Vagina (tissue), 2 donors: Measurements from ENCODE around the gene ARPC2. TPM values are rescaled to one million over a fixed set of nuclear protein-coding genes. Genes with fewer than 3 reads are reported as not detected.

Experiments used
- DNase-seq, 2 donors: peaks; one replicate each; pipeline ENCODE4 v3.0.0-alpha.2; 2017; ENCODE audit errors: extremely low spot score in 2 of 2
- H3K27ac ChIP-seq: fragments of 200-600 bp; sonication (generic); one replicate; pipeline ENCODE4 v1.5.1; 2019
- H3K27me3 ChIP-seq: fragments of 200-600 bp; sonication (generic); one replicate; pipeline ENCODE4 v1.5.1; 2019
- H3K36me3 ChIP-seq, 2 donors: fragments of 200-600 bp; sonication (generic); one replicate each; pipeline ENCODE4 v1.5.1; 2017 to 2019
- H3K4me1 ChIP-seq: fragments of 200-600 bp; sonication (generic); one replicate; pipeline ENCODE4 v1.5.1; 2019
- H3K4me3 ChIP-seq, 2 donors: fragments of 200-600 bp; sonication (generic); 1 replicate in 1 of 2; 2 replicates in 1 of 2; pipeline ENCODE4 v1.5.1; 2016 to 2019
- H3K9me3 ChIP-seq: fragments of 200-600 bp; sonication (generic); one replicate; pipeline ENCODE4 v1.5.1; 2019
- POLR2A ChIP-seq, 2 donors: fragments of 450-650 bp; IDR thresholded peaks; one replicate each; pipeline ENCODE4 v1.6.1; 2017; ENCODE audit warnings: antibody characterized with exemption in 2 of 2, mild to moderate bottlenecking in 2 of 2, moderate library complexity in 2 of 2
- POLR2AphosphoS5 ChIP-seq, 2 donors: sonication (generic); formaldehyde crosslinking; IDR thresholded peaks; one replicate each; pipeline ENCODE4 v1.9.0; 2017; ENCODE audit warnings: antibody characterized with exemption in 2 of 2, mild to moderate bottlenecking in 2 of 2, low read depth in 1 of 2; ENCODE audit not compliant: insufficient read depth in 1 of 2
- intact Hi-C: fragments of 100-400 bp; cut with DNase I; formaldehyde crosslinking; loops from one replicate; pipeline ENCODE4 v1.15.1; 2023
- total RNA-seq: library from RNA; depleted of rRNA; stranded (reverse); fragments of >200 nt; gene quantifications from one replicate; pipeline ENCODE4 v1.2.3, GENCODE V29; 2016
- TF ChIP-seq, protein P1 (sequence below), 3 experiments: fragments of 450-650 bp in 2 of 3; fragments of 200-600 bp in 1 of 3; sonication (generic) in 1 of 3; IDR thresholded peaks; one replicate each; pipeline ENCODE4 v1.5.1; 2017 to 2019; ENCODE audit warnings: antibody characterized with exemption in 3 of 3, mild to moderate bottlenecking in 2 of 3, moderate library complexity in 2 of 3

The ARPC2 gene
- total RNA-seq, 1 donor from 2014 or later, result 284 TPM

DNA sequence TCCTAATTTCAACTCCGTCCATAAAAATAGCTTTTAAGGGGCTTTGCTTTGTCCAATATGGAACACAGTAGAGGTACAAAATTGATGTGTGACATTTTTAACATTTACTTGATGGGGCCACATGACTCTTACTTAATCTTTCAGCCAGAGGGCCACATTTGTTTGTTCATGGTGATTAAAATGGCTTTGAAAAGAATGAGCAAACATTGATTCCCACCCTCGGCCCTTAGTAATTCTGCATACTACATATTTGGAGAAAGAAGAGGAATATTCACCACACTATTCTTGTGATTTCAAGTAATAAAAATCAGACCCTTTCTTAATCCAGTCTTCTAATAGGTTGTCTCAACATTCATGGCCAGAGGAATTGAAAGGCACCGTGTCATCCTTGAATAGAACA lies 17.5 kb downstream of the ARPC2 start:
- peaks cover 0 to 92% of the 10 kb centered on the region in 2 donors for H3K36me3 ChIP-seq

DNA sequence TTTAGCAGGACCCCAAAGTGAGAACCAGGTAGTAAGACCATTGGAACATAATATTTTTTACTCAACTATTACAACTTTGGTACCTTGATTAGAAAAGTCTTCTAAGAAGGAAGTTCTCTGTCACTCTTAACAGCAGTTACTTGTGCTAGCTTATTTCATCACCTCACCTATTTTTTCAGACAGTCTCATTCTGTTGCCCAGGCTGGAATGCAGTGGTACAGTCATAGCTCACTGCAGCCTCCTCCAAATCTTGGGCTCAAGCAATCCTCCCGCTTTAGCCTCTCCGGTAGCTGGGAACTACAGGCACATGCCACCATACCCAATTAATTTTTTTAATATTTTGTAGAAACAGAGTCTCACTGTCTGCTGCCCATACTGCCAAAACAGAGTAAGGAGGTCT lies 18.0 kb downstream of the ARPC2 start:
- Histone ChIP-seq H3K27ac (no peak overlapping the region), H3K27me3 (no peaks in the 10 kb centered on the region), H3K36me3 (peaks cover 0 to 92% of the 10 kb centered on the region in 2 donors), H3K9me3 (no peaks in the 10 kb centered on the region), H3K4me3 (no peak overlapping the region), H3K4me1 (peaks cover 14% of the 10 kb centered on the region)
- TF ChIP-seq POLR2A (IDR thresholded peaks at IDR 0.05) (no peak), POLR2AphosphoS5 (IDR thresholded peaks at IDR 0.05; ENCODE audit: insufficient read depth in 1 of 2, low read depth in 1 of 2) (no peak)
- TF ChIP-seq, protein P1, sequence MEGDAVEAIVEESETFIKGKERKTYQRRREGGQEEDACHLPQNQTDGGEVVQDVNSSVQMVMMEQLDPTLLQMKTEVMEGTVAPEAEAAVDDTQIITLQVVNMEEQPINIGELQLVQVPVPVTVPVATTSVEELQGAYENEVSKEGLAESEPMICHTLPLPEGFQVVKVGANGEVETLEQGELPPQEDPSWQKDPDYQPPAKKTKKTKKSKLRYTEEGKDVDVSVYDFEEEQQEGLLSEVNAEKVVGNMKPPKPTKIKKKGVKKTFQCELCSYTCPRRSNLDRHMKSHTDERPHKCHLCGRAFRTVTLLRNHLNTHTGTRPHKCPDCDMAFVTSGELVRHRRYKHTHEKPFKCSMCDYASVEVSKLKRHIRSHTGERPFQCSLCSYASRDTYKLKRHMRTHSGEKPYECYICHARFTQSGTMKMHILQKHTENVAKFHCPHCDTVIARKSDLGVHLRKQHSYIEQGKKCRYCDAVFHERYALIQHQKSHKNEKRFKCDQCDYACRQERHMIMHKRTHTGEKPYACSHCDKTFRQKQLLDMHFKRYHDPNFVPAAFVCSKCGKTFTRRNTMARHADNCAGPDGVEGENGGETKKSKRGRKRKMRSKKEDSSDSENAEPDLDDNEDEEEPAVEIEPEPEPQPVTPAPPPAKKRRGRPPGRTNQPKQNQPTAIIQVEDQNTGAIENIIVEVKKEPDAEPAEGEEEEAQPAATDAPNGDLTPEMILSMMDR (IDR thresholded peaks at IDR 0.05), result no peak
- no peak for DNase-seq
- intact Hi-C loops, result no loop called here

More for the DNA sequence above, 17.5 kb downstream of the ARPC2 start:
- no peak for DNase-seq
- Histone ChIP-seq H3K27ac (no peak overlapping the region), H3K4me1 (peaks cover 19% of the 10 kb centered on the region), H3K9me3 (no peaks in the 10 kb centered on the region), H3K4me3 (no peak overlapping the region), H3K27me3 (no peaks in the 10 kb centered on the region)
- TF ChIP-seq POLR2A (IDR thresholded peaks at IDR 0.05) (no peak), POLR2AphosphoS5 (IDR thresholded peaks at IDR 0.05; ENCODE audit: insufficient read depth in 1 of 2, low read depth in 1 of 2) (no peak)
- TF ChIP-seq, protein P1 (IDR thresholded peaks at IDR 0.05), result no peak
- intact Hi-C loops, result no loop called here

GRCh38 chr2:218236829-218237228 lies 19.8 kb downstream of the ARPC2 start:
- Histone ChIP-seq H3K9me3 (no peaks in the 10 kb centered on the region), H3K27ac (no peak overlapping the region), H3K27me3 (no peaks in the 10 kb centered on the region), H3K36me3 (peaks cover 0 to 87% of the 10 kb centered on the region in 2 donors), H3K4me1 (peaks cover 3% of the 10 kb centered on the region), H3K4me3 (no peak overlapping the region)
- TF ChIP-seq POLR2A (IDR thresholded peaks at IDR 0.05) (no peak), POLR2AphosphoS5 (IDR thresholded peaks at IDR 0.05; ENCODE audit: insufficient read depth in 1 of 2, low read depth in 1 of 2) (no peak)
- TF ChIP-seq, protein P1 (IDR thresholded peaks at IDR 0.05), result no peak
- DNase-seq, result no peak
- intact Hi-C loops, result no loop called here

DNA sequence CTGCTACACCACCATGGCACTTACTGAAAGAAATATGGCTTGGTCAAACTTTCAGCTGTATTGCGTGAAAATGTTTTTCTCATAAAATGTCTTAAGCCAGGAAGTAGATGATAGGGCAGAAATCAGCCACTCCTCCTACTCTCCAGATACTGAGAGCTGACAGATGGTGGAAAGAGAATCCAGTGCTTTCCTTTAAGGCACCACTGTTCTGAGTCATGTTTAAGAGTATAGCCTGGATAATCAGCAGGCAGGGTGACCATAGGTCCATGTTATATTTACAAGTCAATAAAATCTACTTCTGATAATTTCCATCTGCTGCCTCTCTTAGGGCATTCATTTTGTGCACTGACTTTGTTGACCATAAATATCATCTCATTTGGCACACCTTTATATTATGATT lies 21.9 kb downstream of the ARPC2 start:
- Histone ChIP-seq H3K4me3 (no peak overlapping the region), H3K36me3 (peaks cover 0 to 85% of the 10 kb centered on the region in 2 donors), H3K9me3 (no peaks in the 10 kb centered on the region), H3K4me1 (no peaks in the 10 kb centered on the region), H3K27ac (no peak overlapping the region), H3K27me3 (no peaks in the 10 kb centered on the region)
- intact Hi-C loops, result no loop called here
- TF ChIP-seq, protein P1 (IDR thresholded peaks at IDR 0.05), result no peak
- no peak for TF ChIP-seq POLR2A (IDR thresholded peaks at IDR 0.05)
- no peak for DNase-seq

- no peaks in the 10 kb centered on the region for H3K4me1 ChIP-seq
- intact Hi-C loops, result no loop called here
- H3K27ac ChIP-seq, result no peak overlapping the region
- DNase-seq, result no peak
- H3K4me3 ChIP-seq, result no peak overlapping the region
- no peaks in the 10 kb centered on the region for H3K27me3 ChIP-seq
- H3K36me3 ChIP-seq, result peaks cover 0 to 84% of the 10 kb centered on the region in 2 donors
- no peaks in the 10 kb centered on the region for H3K9me3 ChIP-seq
- TF ChIP-seq, protein P1 (IDR thresholded peaks at IDR 0.05), result no peak
- TF ChIP-seq POLR2AphosphoS5 (IDR thresholded peaks at IDR 0.05; ENCODE audit: insufficient read depth in 1 of 2, low read depth in 1 of 2) (no peak), POLR2A (IDR thresholded peaks at IDR 0.05) (no peak)
These were observed 27.2 kb downstream of the ARPC2 start for GRCh38 chr2:218244204-218244603.
